Activated CD4-positive, alpha-beta T cell treated with anti-CD3 and anti-CD28 coated beads for 36 hours (primary cell): ENCODE data around the gene SLC6A6. TPM values are rescaled to one million over a fixed set of nuclear protein-coding genes. Genes with fewer than 3 reads are reported as not detected.
A peak's percentile ranks its signal among the peaks of the same experiment; 100 is the strongest.

ENCODE experiments used
- ATAC-seq: fragments of 200-7000 bp; cut with Tn5 transposase; one replicate; pipeline ENCODE4 v1.10.0; 2021; ENCODE audit warnings: mild to moderate bottlenecking, moderate library complexity
- CTCF ChIA-PET: fragments of 350-600 bp; sonication (Branson Sonifier 250); formaldehyde crosslinking; loops from one replicate; lab custom pipeline; 2021; ENCODE audit warnings: antibody characterized with exemption; lab: Charles Lee
- POLR2A ChIA-PET: fragments of 350-600 bp; sonication (Branson Sonifier 250); formaldehyde crosslinking; loops from one replicate; lab custom pipeline; 2021; ENCODE audit warnings: antibody characterized with exemption, inconsistent platforms; lab: Charles Lee
- DNase-seq: peaks from one replicate; pipeline ENCODE4 v3.0.0-alpha.2; 2020
- H3K27ac Mint-ChIP-seq: one replicate; pipeline ENCODE4 v1.8.0; 2021; ENCODE audit warnings: mixed read lengths
- H3K27me3 Mint-ChIP-seq: one replicate; pipeline ENCODE4 v1.8.0; 2021; ENCODE audit warnings: mixed read lengths
- H3K36me3 Mint-ChIP-seq: one replicate; pipeline ENCODE4 v1.8.0; 2021; ENCODE audit warnings: low read depth, mixed read lengths
- H3K4me1 Mint-ChIP-seq: one replicate; pipeline ENCODE4 v1.8.0; 2021; ENCODE audit warnings: mixed read lengths
- H3K4me3 Mint-ChIP-seq: one replicate; pipeline ENCODE4 v1.8.0; 2021; ENCODE audit warnings: mild to moderate bottlenecking, moderate library complexity, mixed read lengths
- H3K9me3 Mint-ChIP-seq: one replicate; pipeline ENCODE4 v1.8.0; 2021; ENCODE audit warnings: low read depth, mixed read lengths
- intact Hi-C, 2 experiments: fragments of 100-400 bp; cut with DNase I in 1 of 2; cut with micrococcal nuclease in 1 of 2; formaldehyde crosslinking; loops; one replicate each; pipeline versions ENCODE4 v1.14.2 to v1.15.1; 2022 to 2024; cut with DNase I, micrococcal nuclease
- total RNA-seq, 2 experiments: library from RNA; stranded (reverse); gene quantifications; one replicate each; pipeline ENCODE4 v1.2.3, GENCODE V29; 2021

The SLC6A6 gene
- total RNA-seq, 2 experiments from 2014 or later, result 51.7 to 54.2 TPM

GRCh38 chr3:14480207-14481017 lies 78.0 kb downstream of the SLC6A6 start:
- no peak overlapping the region for H3K27ac Mint-ChIP-seq
- no peak overlapping the region for H3K4me3 Mint-ChIP-seq
- H3K9me3 Mint-ChIP-seq, result no peaks in the 10 kb centered on the region
- H3K27me3 Mint-ChIP-seq, result no peaks in the 10 kb centered on the region
- no peak for ATAC-seq
- DNase-seq, result no peak
- H3K36me3 Mint-ChIP-seq, result peaks cover 49% of the 10 kb centered on the region
- ChIA-PET CTCF (no interaction called here), POLR2A (no interaction called here)
- intact Hi-C loops, result no loop called here
- no peaks in the 10 kb centered on the region for H3K4me1 Mint-ChIP-seq

GRCh38 chr3:14481018-14481645 lies 78.7 kb downstream of the SLC6A6 start:
- no peaks in the 10 kb centered on the region for H3K27me3 Mint-ChIP-seq
- no peaks in the 10 kb centered on the region for H3K4me1 Mint-ChIP-seq
- H3K36me3 Mint-ChIP-seq, result peaks cover 49% of the 10 kb centered on the region
- peak overlapping the region; percentile 42 for H3K27ac Mint-ChIP-seq
- DNase-seq (no peak), ATAC-seq (no peak)
- ChIA-PET CTCF (interaction anchor here (0.6 kb wide), 1 partner anchor 1062 kb away, joined by 3 read pairs; no protein-coding TSS in a partner anchor), POLR2A (no interaction called here)
- intact Hi-C loops, result no loop called here
- H3K4me3 Mint-ChIP-seq, result no peak overlapping the region
- no peaks in the 10 kb centered on the region for H3K9me3 Mint-ChIP-seq

- Mint-ChIP-seq H3K27me3 (no peaks in the 10 kb centered on the region), H3K4me3 (no peak overlapping the region), H3K27ac (no peak overlapping the region), H3K9me3 (no peaks in the 10 kb centered on the region), H3K36me3 (peaks cover 47% of the 10 kb centered on the region), H3K4me1 (no peaks in the 10 kb centered on the region)
- intact Hi-C loops, result no loop called here
- ChIA-PET CTCF (interaction anchor here (0.6 kb wide), 1 partner anchor 1063 kb away, joined by 3 read pairs; no protein-coding TSS in a partner anchor), POLR2A (no interaction called here)
- no peak for DNase-seq
- no peak for ATAC-seq
Observed at GRCh38 chr3:14481646-14482036, 79.2 kb downstream of the SLC6A6 start.

- DNase-seq (no peak), ATAC-seq (no peak)
- POLR2A ChIA-PET, result no interaction called here
- no peaks in the 10 kb centered on the region for H3K4me1 Mint-ChIP-seq
- intact Hi-C loops, result no loop called here
- peaks cover 49% of the 10 kb centered on the region for H3K36me3 Mint-ChIP-seq
- no peaks in the 10 kb centered on the region for H3K9me3 Mint-ChIP-seq
- H3K27me3 Mint-ChIP-seq, result no peaks in the 10 kb centered on the region
- no peak overlapping the region for H3K27ac Mint-ChIP-seq
- CTCF ChIA-PET, result no interaction called here
- no peak overlapping the region for H3K4me3 Mint-ChIP-seq
Observed at GRCh38 chr3:14482271-14482721, 79.9 kb downstream of the SLC6A6 start.

GRCh38 chr3:14483286-14483685 lies 80.9 kb downstream of the SLC6A6 start:
- Mint-ChIP-seq H3K4me3 (no peak overlapping the region), H3K27ac (no peak overlapping the region), H3K9me3 (no peaks in the 10 kb centered on the region), H3K27me3 (no peaks in the 10 kb centered on the region), H3K36me3 (peaks cover 44% of the 10 kb centered on the region), H3K4me1 (no peaks in the 10 kb centered on the region)
- DNase-seq (no peak), ATAC-seq (no peak)
- CTCF ChIA-PET, result interaction anchor here (0.7 kb wide), 1 partner anchor 208 kb away, joined by 3 read pairs; no protein-coding TSS in a partner anchor
- POLR2A ChIA-PET, result interaction anchor here (0.6 kb wide), 1 partner anchor 53 kb away, joined by 3 read pairs; no protein-coding TSS in a partner anchor
- intact Hi-C loops, result no loop called here

- intact Hi-C loops, result no loop called here
- CTCF ChIA-PET, result interaction anchor here (0.7 kb wide), 1 partner anchor 1564 kb away, joined by 3 read pairs; no protein-coding TSS in a partner anchor
Observed at GRCh38 chr3:14484741-14485140, 82.3 kb downstream of the SLC6A6 start.

GRCh38 chr3:14485981-14486380 lies 83.6 kb downstream of the SLC6A6 start:
- no peak overlapping the region for H3K27ac Mint-ChIP-seq
- ATAC-seq (no peak), DNase-seq (no peak)
- no peaks in the 10 kb centered on the region for H3K27me3 Mint-ChIP-seq
- H3K9me3 Mint-ChIP-seq, result no peaks in the 10 kb centered on the region
- ChIA-PET POLR2A (no interaction called here), CTCF (interaction anchor here (0.6 to 0.7 kb wide), 3 partner anchors 19 to 341 kb away, joined by 3 read pairs; no protein-coding TSS in a partner anchor)
- intact Hi-C loops, result no loop called here
- H3K36me3 Mint-ChIP-seq, result peaks cover 40% of the 10 kb centered on the region
- no peaks in the 10 kb centered on the region for H3K4me1 Mint-ChIP-seq
- no peak overlapping the region for H3K4me3 Mint-ChIP-seq

More at GRCh38 chr3:14484741-14485140, 82.3 kb downstream of the SLC6A6 start:
- Mint-ChIP-seq H3K9me3 (no peaks in the 10 kb centered on the region), H3K27ac (no peak overlapping the region), H3K4me1 (no peaks in the 10 kb centered on the region), H3K36me3 (peaks cover 40% of the 10 kb centered on the region), H3K27me3 (no peaks in the 10 kb centered on the region), H3K4me3 (no peak overlapping the region)
- POLR2A ChIA-PET, result no interaction called here
- DNase-seq (no peak), ATAC-seq (no peak)

- CTCF ChIA-PET, result interaction anchor here (0.6 to 0.7 kb wide), 3 partner anchors 19 to 341 kb away, joined by 3 read pairs; no protein-coding TSS in a partner anchor
- Mint-ChIP-seq H3K4me3 (no peak overlapping the region), H3K36me3 (peaks cover 37% of the 10 kb centered on the region), H3K27ac (no peak overlapping the region), H3K4me1 (no peaks in the 10 kb centered on the region), H3K27me3 (no peaks in the 10 kb centered on the region), H3K9me3 (no peaks in the 10 kb centered on the region)
- DNase-seq (no peak), ATAC-seq (peak; percentile 44)
- POLR2A ChIA-PET, result no interaction called here
- intact Hi-C loops, result no loop called here
Observed at GRCh38 chr3:14486460-14486859, 84.1 kb downstream of the SLC6A6 start.

GRCh38 chr3:14487086-14487485 lies 84.7 kb downstream of the SLC6A6 start:
- intact Hi-C loops, result no loop called here
- peaks cover 32% of the 10 kb centered on the region for H3K36me3 Mint-ChIP-seq
- H3K27ac Mint-ChIP-seq, result no peak overlapping the region
- ChIA-PET CTCF (no interaction called here), POLR2A (no interaction called here)
- no peaks in the 10 kb centered on the region for H3K4me1 Mint-ChIP-seq
- H3K9me3 Mint-ChIP-seq, result no peaks in the 10 kb centered on the region
- no peaks in the 10 kb centered on the region for H3K27me3 Mint-ChIP-seq
- no peak for DNase-seq
- H3K4me3 Mint-ChIP-seq, result no peak overlapping the region
- no peak for ATAC-seq

GRCh38 chr3:14487821-14488220 lies 85.4 kb downstream of the SLC6A6 start:
- ATAC-seq, result no peak

GRCh38 chr3:14488286-14489041 lies 86.1 kb downstream of the SLC6A6 start:
- ATAC-seq (no peak), DNase-seq (no peak)
- H3K9me3 Mint-ChIP-seq, result no peaks in the 10 kb centered on the region
- intact Hi-C loops, result no loop called here
- ChIA-PET CTCF (no interaction called here), POLR2A (no interaction called here)
- H3K27ac Mint-ChIP-seq, result no peak overlapping the region
- H3K4me1 Mint-ChIP-seq, result no peaks in the 10 kb centered on the region
- no peaks in the 10 kb centered on the region for H3K27me3 Mint-ChIP-seq
- H3K4me3 Mint-ChIP-seq, result no peak overlapping the region
- H3K36me3 Mint-ChIP-seq, result peaks cover 24% of the 10 kb centered on the region

More at GRCh38 chr3:14487821-14488220, 85.4 kb downstream of the SLC6A6 start:
- Mint-ChIP-seq H3K36me3 (peaks cover 28% of the 10 kb centered on the region), H3K9me3 (no peaks in the 10 kb centered on the region), H3K4me1 (no peaks in the 10 kb centered on the region), H3K27ac (no peak overlapping the region), H3K27me3 (no peaks in the 10 kb centered on the region), H3K4me3 (no peak overlapping the region)
- intact Hi-C loops, result no loop called here
- ChIA-PET CTCF (no interaction called here), POLR2A (no interaction called here)
- no peak for DNase-seq
